ENCODE measurements around the gene CNOT3.
"Not testable (repeated sequence)": the region's sequence is repeated elsewhere in the genome, so short reads cannot be mapped to it uniquely, and the experiment has no call there.

Gene CNOT3

DNA sequence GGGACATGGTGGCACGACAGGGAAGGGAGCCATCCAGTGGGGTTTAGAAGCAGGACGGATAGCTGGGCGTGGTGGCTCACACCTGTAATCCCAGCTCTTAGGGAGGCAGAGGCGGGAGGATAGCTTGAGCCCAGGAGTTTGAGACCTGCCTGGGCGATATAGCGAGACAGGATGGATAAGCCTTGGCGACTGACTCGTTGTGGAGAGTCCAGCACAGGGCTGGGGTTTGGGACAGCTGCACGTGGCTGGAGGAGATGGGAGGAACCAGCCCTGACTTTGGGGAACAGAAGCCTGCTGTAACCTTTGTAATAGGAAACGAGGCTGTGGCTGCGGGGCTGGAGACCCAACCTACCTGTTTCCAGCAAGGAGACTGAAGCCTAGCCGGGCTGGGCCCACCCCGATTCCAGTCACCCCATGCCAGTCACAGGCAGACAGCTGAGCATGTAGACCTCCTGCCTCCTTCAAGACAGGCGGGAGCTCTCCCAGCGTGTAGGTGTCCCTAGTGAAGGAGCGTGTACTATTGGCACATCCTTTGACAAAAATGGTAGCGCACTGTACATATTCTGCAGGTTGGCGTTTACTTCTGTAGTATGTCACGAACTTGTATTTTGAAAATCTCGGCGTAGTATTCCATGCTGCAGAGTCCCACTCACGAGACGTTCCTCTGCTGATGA is 13.9 kb downstream of the CNOT3 start:
- DNase-seq = no peak

DNA sequence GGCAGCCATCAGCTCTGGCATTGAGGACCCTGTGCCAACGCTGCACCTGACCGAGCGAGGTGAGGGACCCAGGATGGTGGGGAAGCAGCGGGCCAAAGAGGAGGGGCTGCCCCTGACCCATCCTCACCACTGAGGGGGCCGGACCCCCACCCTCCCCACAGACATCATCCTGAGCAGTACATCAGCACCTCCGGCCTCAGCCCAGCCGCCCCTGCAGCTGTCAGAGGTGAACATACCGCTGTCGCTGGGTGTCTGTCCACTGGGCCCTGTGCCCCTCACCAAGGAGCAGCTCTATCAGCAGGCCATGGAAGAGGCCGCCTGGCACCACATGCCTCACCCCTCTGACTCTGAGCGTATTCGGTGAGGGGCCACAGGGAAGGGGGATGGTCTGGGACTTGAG is 14.7 kb downstream of the CNOT3 start:
- DNase-seq = no peak

DNA sequence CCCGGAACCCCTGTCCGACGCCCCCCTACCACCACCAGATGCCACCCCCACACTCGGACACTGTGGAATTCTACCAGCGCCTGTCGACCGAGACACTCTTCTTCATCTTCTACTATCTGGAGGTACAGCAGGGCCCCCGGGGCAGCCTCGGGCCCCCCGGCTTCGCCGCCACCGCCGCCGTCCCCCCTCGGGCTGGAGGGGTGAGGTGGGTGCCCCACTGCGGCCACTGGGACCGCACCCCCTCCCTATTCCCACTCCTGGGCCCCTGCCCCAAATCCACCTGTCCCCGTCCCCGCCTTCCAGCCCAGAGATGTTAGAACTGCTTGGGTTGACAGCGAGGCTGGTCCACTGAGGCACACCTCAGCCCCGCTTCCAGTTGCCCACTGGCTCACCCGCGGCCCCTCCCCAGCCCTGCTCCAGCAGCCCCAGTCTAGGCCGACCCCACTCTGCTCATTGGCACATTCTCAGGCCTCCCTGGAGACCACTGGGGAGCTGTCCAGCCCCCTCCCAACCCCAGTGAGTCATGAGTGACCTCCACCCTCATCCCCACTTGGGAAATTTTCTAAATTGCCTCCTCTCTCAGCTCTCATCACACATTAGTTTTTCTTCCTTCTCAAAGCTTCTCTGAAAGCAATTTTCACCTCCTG is 15.4 kb downstream of the CNOT3 start:
- DNase-seq = no peak

DNA sequence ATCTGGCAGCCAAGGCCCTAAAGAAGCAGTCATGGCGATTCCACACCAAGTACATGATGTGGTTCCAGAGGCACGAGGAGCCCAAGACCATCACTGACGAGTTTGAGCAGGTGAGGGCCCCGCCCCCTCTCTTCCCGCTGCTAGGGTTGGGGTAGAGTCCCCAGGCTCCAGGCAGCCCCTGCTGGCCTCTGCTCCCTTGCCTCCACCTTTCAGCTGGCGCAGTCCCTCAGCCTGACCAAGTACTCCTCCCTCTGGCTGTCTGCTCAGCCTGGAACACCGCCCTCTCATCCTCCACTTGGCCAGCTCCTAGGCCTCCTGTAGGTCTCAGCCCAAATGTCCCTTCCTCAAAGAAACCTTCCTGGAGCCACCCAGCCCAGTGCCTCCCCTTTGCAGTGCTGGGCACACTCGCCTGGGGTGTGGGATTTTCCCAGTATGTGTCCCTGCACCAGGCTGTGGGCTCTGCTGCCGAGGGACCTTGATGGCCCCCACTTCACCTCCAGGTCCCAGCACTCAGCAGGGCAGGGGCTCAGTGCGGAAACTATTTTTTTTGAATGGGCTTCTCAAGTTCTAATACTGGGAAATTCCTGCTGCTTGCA is 16.3 kb downstream of the CNOT3 start:
- no peak for DNase-seq

DNA sequence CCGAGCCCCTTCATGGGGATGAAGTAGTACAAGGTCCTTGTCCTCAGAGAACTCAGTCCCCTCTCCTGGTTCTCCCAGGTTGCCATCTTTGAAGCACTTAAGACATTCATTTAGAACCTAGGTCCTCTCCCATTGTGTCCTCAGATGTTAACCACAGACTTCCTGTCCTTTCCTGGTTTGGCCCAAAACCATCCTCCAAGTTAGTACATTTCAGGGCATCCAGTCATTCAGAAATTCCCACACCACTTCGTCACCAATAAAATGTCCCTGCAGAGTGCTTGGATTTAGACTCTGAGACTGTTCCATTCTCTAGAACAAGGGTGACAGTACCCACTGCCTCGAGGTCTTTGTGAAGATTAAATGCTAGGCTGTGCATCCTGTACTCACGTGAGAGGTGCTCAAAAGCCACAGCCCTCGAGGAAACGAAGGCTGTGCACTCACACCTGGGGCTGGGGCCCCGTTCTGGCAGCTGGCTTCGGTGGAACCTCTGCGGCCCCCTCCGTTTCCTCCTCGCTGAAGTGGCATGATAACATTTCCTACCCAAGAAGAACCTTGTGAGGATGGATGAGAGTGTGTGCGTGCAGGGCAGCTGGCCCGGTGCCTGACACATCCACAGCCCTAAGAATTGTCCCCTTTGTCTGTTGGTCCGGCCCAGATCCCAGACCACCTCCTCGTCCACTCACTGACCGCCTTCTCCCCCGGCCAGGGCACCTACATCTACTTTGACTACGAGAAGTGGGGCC is 17.2 kb downstream of the CNOT3 start:
- DNase-seq = no peak

DNA sequence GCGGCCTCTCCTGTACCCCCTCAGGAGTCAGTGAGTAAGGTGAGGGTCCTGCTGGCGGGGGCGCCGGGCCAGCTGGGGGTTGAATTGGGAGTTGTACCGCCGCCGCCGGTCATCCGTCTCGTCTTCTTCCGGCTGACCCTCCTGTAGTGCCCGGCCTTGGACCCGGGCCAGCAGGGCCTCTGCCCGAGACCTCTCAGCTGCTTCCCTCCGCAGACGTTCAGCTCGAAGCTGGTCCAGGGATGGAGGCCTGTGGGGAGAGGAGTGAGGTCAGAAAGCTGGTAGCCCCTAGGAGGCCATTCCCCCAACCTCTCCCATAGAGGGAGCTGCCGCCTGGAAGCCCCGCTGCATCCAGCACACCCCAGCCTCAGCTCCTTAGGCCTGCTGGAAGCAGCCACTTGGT is 18.1 kb downstream of the CNOT3 start:
- DNase-seq = no peak

DNA sequence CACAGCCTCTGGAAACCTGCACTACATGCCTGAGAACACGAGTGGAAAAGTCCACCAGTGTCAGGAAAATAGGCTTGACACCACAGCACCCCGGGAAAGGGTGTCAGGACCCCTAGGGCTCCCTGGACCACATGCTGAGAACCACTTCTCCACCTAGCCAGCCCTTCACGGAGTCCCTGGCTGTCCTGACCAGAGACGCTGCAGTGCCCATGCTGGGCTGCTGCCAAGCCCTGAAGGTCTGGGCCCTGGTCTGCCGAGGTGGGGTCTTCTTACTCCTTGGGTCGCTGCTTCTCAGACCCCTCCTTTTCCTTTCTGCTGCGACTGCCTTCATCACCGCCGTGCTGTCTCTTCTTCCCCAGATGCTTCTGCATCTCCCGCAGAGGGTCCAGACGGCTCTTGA is 18.9 kb downstream of the CNOT3 start:
- DNase-seq = no peak

DNA sequence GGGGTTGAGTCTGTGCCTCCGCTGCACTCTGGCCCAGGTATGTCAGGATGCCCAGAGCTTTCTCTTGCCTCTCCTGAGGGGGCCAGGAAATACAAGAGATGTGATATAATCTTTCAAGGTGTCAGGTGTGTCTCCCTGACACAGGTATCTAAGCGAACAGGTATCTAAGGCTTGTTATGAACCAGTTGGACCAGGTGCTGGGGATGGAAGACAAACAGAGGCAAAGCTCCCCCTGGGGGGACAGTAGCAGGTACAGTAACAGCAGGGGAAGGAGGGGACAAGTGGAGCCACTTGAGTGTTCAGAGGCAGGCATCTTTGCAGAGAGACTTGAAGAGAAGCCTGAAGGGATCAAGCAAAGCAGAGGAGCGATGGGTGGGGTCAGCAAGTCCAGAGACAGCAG is 19.4 kb downstream of the CNOT3 start:
- DNase-seq = no peak

DNA sequence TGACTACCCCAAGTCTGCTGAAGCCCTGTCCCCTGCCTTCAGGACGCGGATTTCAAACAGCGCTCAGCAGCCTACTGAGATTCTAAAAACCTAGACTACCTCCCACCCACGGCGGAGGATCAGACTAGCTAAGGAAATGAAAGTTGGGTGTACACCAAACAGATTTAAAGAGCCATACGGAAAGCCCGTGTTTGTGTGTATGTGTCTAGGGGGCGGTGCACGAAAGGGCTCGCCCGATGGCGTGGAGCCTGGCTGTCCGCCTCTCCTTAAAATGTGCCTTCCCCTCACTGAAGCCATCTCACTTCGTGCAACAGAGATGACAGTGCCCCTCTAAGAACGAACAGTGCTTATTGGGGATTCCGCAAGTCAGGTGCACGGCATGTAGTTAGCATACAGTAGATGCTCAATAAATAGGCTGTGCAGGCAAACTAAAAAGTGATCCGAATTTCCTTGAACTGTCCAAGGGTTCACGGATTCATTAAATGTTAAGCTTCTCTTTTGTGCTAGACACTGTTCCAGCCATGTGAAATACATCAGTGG is 21.3 kb downstream of the CNOT3 start:
- DNase-seq = peak in 1 of 2 experiments; percentile 38

DNA sequence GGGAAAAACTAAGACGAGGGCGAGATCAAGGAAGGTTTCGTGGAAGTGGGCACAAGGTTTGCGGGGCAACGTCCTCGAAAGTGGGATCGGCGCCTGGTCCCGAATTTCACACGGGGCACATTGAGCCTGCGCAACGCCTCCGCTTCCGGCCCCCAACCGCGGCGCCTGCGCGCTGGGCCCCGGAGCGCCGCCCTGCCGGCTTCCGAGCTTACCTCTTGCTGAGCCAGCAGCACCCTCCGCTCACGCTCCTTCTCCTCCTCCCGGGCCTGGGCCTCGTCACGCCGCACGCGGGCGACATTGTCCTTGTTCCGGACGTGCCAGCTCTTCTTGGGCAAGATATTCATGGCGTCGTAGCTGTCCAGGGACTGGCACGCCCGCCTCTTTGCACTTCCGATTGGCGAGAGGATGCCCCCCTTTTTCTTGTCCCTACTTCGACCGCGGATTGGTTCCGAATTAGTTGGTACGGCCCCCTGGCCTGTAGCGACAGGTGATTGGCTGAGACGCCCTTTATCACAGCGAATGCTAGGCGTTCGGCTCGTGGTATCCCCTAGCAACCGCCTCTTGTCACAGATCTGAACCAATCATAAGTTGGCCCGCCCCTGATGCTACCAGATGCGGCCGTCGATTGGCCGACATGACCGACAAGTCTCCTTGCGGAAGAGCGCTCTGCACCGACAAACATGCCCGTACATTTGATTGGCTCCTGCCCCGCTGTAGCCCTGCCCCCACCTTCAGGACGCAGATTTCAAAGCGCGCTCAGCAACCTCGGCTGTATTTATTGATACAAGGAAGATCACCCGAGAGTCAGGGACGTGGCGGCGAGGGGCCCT is 22.0 kb downstream of the CNOT3 start, which contains the start of gene LENG1:
TSS of gene LENG1 (minus strand) at position 370 of the 830 bp plus-strand sequence. CDS start at position 344, 26 bp downstream.
- peak; percentile 99 to 100 for DNase-seq

DNA sequence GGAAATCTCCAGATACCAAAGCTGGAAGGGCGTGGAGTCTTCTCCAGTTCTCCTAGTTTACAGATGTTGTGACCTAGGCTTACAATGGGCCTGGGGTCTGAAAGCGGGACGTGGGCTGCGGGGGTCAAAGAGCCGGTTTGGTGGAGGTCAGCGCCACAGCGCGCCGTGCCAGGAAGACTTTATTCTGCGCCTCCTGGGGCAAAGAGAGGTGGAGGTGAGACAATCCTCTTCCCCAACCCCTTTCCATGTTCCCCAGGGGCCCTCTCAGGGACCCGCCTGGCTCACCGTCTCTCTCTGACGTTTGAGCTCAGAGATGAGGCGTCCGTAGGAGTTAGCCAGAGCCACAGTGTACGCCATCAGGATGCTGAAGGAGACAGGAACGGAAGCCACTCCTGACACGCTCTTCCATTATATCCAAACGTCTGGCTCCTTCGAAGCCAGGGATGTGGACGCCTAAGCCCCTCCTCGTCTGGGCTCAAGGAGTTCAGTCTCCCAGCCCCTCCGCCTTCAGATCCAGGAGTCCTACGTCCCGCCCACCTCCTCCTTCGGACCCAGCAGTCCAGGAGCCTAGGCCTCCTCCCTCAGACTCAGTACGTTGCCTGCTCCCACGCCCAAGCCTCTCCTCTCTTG is 22.7 kb downstream of the CNOT3 start:
- DNase-seq = no peak

DNA sequence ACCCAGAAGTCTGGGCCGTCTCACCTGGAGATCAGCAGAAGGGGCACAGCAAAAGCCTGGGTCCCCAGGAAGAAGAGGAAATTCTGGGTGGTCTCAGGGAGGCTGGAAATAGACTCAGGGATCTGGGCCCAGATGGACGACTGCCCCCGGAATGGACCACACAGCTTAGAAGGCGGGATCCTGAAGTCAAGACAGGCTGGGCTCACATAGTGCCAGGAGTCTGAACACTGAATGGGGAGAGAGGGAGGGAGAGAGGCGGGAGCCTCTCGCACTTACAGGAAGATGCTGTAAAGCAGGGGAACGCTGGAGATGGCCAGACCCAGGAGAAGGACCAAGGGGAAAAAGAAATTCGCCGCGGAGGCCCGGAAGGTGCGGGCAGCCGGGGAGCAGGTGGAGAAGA is 23.3 kb downstream of the CNOT3 start:
- DNase-seq = no peak

DNA sequence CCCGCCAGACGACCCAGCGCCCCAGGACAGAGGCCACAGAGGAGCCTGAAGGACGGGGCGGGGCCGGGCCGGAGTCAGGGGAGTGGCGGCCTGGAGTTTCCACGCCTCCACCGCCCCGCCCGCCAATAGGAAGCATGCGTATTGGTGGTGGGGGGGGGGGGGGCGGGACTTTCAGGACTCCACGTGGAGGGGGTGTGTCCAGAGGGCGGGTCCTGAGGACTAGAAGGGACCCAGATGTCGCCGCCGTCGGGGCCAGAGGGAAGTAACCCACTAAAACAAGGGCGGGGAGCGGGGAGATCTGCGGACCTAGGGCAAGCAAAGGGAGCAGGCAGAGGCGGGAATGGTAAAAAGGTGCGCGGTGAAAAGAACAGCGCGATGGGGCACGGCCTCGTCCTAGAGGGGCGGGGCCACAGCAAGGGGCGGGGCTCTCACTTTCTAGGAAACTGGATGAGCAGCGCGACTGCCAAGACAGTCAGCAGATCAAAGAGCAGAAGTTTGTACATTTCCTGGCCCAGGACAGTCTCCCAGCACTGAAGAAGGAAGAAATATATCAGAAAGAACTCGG is 24.8 kb downstream of the CNOT3 start:
- DNase-seq = peak; percentile 79 to 82

DNA sequence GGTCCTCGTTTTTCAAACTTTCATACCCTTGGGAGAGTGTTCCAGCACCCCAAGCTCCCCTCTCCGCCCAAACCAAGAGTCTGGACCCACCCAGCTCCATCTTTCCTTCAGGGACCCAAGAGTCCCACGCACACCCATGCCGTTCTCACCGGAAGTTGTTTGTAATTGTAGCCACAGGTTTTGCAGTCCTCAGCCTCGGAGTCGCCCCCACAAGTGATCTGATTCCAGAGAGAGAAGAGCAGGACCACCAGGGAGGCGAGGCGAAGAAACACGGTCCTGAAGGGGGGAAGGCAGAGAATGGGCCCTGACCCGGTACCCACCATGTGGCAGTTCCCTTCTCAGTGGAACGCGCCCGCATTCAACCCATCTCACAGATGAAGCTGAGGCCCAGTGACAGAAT is 25.3 kb downstream of the CNOT3 start:
- DNase-seq = no peak

DNA sequence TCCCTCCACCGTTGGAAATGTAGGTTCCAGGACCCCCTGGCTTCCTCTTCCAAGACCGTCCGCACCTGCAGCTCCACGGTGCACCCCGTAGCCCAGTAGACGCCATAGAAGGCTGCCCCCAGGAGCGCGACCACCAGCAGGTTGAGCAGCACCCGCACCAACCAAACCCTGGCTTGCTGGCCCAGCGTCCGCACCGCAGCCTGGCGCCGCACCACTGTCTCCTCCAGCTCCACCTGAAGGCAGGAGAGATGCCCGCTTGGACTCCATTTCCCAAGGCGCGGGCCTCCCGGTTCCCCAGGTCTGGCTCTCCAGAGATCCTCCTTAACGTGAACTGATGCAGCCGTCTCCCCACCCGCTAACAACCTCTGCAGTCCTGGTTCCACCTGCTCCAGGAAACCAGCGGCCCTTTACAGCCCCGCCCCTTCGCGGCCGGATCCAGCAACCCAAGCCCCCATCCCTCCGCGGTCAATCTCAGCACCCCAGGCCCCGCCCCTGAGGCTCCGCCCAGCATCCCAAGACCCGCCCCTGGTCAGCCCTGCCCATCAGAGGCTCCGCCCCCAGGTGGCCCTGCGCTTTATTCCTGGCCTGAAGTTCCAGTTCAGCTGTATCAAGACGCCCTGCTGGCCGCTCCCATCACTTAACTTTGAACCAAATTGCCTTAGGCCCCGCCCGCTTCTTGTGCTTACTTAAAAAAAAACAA is 27.0 kb downstream of the CNOT3 start:
- no peak for DNase-seq

DNA sequence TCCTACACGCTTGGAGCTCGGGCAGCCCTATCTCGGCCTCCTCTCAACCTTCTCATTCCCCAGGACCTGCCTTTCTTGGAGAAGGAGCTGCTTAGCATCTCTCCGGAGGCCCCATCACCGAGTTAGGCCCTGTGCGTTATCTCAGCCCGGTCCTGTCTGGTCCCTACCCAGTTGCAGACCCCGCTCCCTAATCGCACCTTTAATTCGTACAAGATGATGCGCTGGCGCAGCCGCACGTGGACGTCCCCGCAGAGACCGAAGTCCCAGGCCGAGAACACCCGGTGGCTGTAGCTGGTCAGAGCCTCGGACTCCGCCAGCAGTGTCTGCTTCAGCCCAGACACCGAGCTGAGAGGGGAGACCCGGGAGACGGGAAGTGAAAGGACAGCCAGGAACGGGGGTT is 27.7 kb downstream of the CNOT3 start:
- DNase-seq = no peak

DNA sequence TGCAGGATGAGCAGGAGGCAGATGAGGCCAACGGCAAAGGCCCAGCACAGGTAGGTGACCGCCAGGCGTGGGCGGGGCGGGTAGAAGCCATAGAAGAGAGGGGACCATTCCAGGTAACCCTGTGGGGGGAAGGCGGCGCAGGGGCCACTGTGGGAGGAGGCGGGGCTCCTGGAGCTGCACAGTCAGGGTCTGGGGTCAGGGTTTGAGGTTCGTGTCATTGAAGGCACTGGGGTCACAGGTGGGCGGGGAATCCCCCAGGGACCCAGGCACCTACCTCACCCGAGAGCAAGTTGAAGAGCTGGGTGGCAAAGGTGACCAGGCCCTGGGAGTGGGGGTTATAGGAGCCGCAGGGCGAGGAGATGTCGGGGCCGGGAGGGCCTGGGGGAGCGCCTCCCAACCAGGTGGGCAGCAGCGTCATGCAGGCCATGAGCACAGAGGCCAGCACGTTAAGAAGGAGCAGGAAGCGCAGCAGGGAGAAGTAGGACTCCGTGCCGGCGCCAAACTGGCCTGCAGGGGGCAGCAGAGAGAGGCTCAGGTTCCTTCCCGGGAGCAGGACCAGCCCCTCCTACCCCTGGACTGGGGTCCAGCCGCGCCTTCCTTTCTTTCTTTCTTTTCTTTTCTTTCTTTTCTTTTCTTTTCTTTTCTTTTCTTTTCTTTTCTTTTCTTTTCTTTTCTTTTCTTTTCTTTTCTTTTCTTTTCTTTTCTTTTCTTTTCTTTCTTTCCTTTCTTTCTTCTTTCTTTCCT is 30.8 kb downstream of the CNOT3 start:
- peak; percentile 74 to 81 for DNase-seq

DNA sequence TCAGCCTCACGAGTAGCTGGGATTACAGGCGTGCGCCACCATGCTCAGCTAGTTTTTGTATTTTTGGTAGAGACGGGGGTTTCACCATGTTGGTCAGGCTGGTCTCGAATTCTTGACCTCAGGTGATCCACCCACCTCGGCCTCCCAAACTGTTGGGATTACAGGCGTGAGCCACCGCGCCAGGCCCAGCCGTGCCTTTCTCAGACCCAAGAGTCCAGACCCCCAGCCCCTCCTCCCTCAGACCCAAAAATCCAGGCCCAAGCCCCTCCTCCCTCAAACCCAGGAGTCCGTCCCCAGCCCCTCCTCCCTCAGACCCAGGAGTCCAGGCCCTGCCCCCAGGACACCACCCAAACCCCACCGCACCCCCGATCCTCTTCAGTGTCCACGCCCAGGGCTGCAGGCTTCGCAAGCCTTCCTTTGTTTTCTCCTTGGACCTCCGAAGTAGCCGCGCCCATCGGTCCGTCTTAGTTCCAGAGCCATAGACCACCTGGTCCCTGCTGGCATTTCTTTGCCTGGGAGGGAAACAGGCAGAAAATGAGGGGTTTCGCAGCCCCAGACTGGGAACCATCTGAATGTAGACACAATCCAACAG is 31.7 kb downstream of the CNOT3 start:
- no peak for DNase-seq

DNA sequence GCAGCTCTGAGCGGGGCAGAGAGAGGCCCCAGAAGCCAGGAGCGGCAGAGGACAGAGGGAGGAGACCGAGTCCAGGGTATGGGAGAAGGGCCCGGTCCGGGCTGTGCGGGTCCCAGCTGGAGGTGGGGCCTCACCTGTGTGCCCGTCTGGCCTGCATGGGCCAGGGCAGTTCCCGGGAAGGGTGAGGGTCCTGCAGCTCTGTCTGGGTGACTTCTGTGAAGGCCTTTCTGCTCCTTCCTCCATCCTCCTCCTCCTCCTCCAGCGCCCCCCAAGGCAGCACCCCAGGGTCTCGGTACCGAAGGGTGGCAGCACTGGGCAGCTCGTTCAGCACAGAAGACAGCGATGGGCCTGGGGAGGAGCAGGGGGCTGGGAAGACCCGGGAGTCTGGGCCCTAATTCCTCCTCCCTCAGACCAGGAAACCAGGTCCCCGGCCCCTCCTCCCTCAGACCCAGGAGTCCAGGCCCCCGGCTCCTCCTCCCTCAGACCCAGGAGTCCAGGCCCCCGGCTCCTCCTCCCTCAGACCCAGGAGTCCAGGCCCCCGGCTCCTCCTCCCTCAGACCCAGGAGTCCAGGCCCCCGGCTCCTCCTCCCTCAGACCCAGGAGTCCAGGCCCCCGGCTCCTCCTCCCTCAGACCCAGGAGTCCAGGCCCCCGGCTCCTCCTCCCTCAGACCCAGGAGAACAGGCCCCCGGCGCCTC is 34.3 kb downstream of the CNOT3 start:
- not testable (repeated sequence) for DNase-seq
